Measurements from ENCODE around the gene ATP2A1. TPM values are rescaled to one million over a fixed set of nuclear protein-coding genes. Genes with fewer than 3 reads are reported as not detected.

Gene ATP2A1
- total and polyA plus RNA-seq, 9 donors: 0.15 to 2.5 (median 0.53) TPM

DNA sequence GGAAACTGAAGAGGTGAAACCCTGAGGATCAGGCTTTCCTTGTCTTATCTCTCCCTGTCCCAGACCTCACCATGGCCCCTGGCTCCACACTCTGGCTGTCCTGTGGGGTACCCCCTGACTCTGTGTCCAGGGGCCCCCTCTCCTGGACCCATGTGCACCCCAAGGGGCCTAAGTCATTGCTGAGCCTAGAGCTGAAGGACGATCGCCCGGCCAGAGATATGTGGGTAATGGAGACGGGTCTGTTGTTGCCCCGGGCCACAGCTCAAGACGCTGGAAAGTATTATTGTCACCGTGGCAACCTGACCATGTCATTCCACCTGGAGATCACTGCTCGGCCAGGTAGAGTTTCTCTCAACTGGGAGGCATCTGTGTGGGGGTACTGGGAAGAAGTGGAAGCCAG, 54.9 kb downstream of the ATP2A1 start:
- DNase-seq: no peak
- no peaks in the 10 kb centered on the region for H3K9me3 ChIP-seq
- no peak overlapping the region for H3K4me3 ChIP-seq
- no peaks in the 10 kb centered on the region for H3K27me3 ChIP-seq
- H3K27ac ChIP-seq: no peak overlapping the region
- TF ChIP-seq POLR2A (IDR thresholded peaks at IDR 0.05): no peak
- TF ChIP-seq, protein P1, sequence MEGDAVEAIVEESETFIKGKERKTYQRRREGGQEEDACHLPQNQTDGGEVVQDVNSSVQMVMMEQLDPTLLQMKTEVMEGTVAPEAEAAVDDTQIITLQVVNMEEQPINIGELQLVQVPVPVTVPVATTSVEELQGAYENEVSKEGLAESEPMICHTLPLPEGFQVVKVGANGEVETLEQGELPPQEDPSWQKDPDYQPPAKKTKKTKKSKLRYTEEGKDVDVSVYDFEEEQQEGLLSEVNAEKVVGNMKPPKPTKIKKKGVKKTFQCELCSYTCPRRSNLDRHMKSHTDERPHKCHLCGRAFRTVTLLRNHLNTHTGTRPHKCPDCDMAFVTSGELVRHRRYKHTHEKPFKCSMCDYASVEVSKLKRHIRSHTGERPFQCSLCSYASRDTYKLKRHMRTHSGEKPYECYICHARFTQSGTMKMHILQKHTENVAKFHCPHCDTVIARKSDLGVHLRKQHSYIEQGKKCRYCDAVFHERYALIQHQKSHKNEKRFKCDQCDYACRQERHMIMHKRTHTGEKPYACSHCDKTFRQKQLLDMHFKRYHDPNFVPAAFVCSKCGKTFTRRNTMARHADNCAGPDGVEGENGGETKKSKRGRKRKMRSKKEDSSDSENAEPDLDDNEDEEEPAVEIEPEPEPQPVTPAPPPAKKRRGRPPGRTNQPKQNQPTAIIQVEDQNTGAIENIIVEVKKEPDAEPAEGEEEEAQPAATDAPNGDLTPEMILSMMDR (IDR thresholded peaks at IDR 0.05): no peak
- no peak for TF ChIP-seq EP300 (IDR thresholded peaks at IDR 0.05)
- H3K4me1 ChIP-seq (ENCODE audit: insufficient read depth): peaks cover 5% of the 10 kb centered on the region
- 79 to 87% (median 81%) methylated on average over 8 of the region's 8 CpGs for WGBS, 3 donors
- H3K36me3 ChIP-seq: no peaks in the 10 kb centered on the region
- intact Hi-C loops (cut with DNase I): loop anchor here in 1 of 4 donors (10.0 kb wide), 1 partner anchor 108 kb away; the partner anchor contains the start of gene ATXN2L

DNA sequence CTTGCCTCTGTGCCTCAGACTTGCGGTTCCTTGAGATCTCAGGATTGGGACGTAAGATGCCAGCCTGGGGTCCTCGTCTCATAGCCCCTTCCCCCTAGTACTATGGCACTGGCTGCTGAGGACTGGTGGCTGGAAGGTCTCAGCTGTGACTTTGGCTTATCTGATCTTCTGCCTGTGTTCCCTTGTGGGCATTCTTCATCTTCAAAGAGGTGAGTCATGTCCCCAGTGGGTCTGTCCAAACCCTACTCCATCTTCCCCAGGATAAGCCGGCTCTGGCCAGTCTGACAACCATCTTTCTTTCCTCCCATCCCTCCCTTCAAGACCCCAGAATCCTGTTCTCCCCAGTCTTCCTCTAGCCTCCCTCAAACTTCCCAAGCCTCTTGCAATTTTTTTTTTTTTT, 57.1 kb downstream of the ATP2A1 start:
- H3K4me3 ChIP-seq: no peak overlapping the region
- intact Hi-C loops (cut with DNase I): loop anchor here in 2 of 4 donors (5.0 to 10.0 kb wide), 2 partner anchors 111 to 123 kb away; partner anchors contain the start of gene ATXN2L (in 1 of the 2)
- no peak overlapping the region for H3K27ac ChIP-seq
- 95 to 98% (median 96%) methylated on average over 4 of the region's 4 CpGs for WGBS, 3 donors
- no peaks in the 10 kb centered on the region for H3K27me3 ChIP-seq
- no peak for TF ChIP-seq EP300 (IDR thresholded peaks at IDR 0.05)
- no peak for TF ChIP-seq POLR2A (IDR thresholded peaks at IDR 0.05)
- TF ChIP-seq, protein P1 (IDR thresholded peaks at IDR 0.05): no peak
- peaks cover 5% of the 10 kb centered on the region for H3K4me1 ChIP-seq (ENCODE audit: insufficient read depth)
- H3K9me3 ChIP-seq: no peaks in the 10 kb centered on the region
- H3K36me3 ChIP-seq: no peaks in the 10 kb centered on the region
- DNase-seq: no peak

DNA sequence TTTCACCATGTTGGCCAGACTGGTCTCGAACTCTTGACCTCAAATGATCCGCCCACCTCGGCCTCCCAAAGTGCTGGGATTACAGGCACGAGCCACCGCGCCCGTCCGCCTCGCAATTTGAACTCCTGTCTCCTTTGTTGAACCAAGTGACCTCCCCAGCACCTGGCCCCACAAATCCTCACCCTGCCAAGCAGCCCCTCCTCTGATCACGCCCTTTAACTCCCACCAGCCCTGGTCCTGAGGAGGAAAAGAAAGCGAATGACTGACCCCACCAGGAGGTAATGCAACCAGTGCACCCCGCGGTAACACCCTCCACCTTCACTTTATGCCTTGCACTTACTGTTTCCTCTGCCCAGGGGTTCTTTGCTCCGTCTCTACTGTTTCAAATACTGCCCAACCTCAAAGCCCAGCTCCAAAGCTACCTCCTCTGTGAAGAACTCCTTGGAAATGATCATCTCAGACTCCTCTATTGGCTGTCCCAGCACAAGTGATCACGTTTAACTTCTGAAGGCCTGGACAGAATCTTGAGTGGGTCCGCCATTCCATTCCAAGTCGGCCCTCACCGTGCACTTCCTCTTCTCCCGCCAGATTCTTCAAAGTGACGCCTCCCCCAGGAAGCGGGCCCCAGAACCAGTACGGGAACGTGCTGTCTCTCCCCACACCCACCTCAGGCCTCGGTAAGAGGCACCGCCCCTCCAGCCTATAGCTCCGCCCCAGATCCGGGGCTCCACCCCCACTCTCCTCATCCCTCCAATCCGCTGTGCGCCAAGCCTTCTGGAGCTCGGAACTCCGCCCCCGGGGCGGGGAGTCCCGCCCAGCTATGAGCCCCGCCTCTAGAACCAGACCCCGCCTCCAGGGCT, 57.9 kb downstream of the ATP2A1 start:
- Histone ChIP-seq H3K36me3 (no peaks in the 10 kb centered on the region), H3K9me3 (no peaks in the 10 kb centered on the region), H3K4me3 (no peak overlapping the region), H3K27me3 (no peaks in the 10 kb centered on the region), H3K27ac (no peak overlapping the region), H3K4me1 (ENCODE audit: insufficient read depth) (peaks cover 5% of the 10 kb centered on the region)
- no peak for TF ChIP-seq POLR2A (IDR thresholded peaks at IDR 0.05)
- TF ChIP-seq, protein P1 (IDR thresholded peaks at IDR 0.05): no peak
- DNase-seq: peak; percentile 76 to 87 (median 82)
- 16 to 24% (median 23%) methylated on average over 36 of the region's 36 CpGs for WGBS, 3 donors
- intact Hi-C loops (cut with DNase I): loop anchor here in 2 of 4 donors (5.0 to 10.0 kb wide), 2 partner anchors 111 to 124 kb away; partner anchors contain the start of gene ATXN2L (in 1 of the 2)

DNA sequence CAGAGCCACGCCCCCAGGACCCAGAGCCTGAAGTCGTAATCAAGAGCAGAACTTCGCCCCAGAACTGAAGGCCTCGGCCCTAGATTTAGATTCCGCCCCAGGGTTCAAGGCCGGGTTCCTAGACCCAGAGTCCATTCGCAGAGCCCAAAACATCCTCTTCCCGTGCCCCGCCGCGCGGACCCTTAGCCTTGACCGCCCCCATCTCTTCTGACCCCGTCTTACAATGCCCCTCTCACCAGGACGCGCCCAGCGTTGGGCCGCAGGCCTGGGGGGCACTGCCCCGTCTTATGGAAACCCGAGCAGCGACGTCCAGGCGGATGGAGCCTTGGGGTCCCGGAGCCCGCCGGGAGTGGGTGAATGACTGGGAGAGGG, 58.5 kb downstream of the ATP2A1 start:
- intact Hi-C loops (cut with DNase I): loop anchor here in 2 of 4 donors (5.0 to 10.0 kb wide), 2 partner anchors 112 to 124 kb away; partner anchors contain the start of gene ATXN2L (in 1 of the 2)
- TF ChIP-seq, protein P1 (IDR thresholded peaks at IDR 0.05): no peak
- TF ChIP-seq POLR2A (IDR thresholded peaks at IDR 0.05): no peak
- TF ChIP-seq EP300 (IDR thresholded peaks at IDR 0.05): no peak
- no peaks in the 10 kb centered on the region for H3K9me3 ChIP-seq
- no peak overlapping the region for H3K4me3 ChIP-seq
- peaks cover 5% of the 10 kb centered on the region for H3K4me1 ChIP-seq (ENCODE audit: insufficient read depth)
- no peaks in the 10 kb centered on the region for H3K27me3 ChIP-seq
- H3K27ac ChIP-seq: no peak overlapping the region
- H3K36me3 ChIP-seq: no peaks in the 10 kb centered on the region
- 66 to 69% (median 68%) methylated on average over 26 of the region's 26 CpGs for WGBS, 3 donors
- no peak for DNase-seq
